GM13977 (cell line): ENCODE results near the gene TMEM229B.

Source experiments
- DNase-seq: peaks from one replicate; pipeline ENCODE4 v3.0.0; 2012; ENCODE audit warnings: low spot score
- in situ Hi-C: fragments of 300-500 bp; cut with MboI; formaldehyde crosslinking; loops from one replicate; pipeline ENCODE4 v1.12.0; 2022; ENCODE audit warnings: low sequenced_read_pairs, low pct_unique_long_range_greater_than_20kb, mixed read lengths, inconsistent platforms; ENCODE audit not compliant: unreplicated experiment
- TF ChIP-seq, protein P1 (sequence below): IDR thresholded peaks from 2 replicates; pipeline ENCODE4 v1.5.1; 2012; ENCODE audit warnings: mild to moderate bottlenecking, control low read depth; ENCODE audit not compliant: insufficient read depth; ENCODE audit errors: extremely low read depth, missing control alignments

The TMEM229B gene

DNA sequence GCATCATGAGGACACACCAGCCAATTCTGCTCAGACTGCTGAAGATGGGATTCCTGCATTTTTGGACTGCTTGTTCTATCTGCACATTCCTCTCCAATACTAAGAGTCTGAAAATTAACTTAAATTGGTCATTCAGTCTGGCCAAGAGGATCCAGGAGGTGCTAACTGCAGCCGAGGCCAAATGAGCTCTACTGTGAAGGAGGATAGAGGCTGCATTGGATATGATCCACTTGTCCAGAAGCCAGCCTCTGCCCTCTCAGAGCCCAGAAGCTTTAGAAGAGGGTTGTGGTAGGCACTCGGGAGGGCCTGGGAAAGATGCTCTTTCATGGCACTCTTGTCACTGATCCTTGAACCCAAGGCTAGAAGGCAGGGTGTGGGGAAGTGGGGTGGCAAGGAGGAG, 39.4 kb downstream of the TMEM229B start:
- in situ Hi-C loops = no loop called here
- TF ChIP-seq, protein P1, sequence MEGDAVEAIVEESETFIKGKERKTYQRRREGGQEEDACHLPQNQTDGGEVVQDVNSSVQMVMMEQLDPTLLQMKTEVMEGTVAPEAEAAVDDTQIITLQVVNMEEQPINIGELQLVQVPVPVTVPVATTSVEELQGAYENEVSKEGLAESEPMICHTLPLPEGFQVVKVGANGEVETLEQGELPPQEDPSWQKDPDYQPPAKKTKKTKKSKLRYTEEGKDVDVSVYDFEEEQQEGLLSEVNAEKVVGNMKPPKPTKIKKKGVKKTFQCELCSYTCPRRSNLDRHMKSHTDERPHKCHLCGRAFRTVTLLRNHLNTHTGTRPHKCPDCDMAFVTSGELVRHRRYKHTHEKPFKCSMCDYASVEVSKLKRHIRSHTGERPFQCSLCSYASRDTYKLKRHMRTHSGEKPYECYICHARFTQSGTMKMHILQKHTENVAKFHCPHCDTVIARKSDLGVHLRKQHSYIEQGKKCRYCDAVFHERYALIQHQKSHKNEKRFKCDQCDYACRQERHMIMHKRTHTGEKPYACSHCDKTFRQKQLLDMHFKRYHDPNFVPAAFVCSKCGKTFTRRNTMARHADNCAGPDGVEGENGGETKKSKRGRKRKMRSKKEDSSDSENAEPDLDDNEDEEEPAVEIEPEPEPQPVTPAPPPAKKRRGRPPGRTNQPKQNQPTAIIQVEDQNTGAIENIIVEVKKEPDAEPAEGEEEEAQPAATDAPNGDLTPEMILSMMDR = no peak

DNA sequence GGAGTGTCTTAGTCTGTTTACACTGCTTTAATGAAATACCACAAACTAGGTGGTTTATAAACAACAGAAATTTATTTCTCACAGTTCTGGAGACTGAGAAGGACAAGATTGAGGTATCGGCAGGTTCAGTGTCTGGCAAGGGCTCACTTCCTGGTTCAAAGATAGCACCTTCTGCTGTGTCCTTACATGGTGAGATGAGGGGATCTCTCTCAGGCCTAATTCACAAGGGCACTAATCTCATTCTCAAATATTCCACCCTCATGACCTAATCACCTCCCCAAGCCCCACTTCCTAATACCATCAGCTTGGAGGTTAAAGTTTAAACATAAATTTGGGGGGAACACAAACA, 41.5 kb downstream of the TMEM229B start:
- in situ Hi-C loops = no loop called here
- no peak for DNase-seq
- TF ChIP-seq, protein P1 = no peak

More for the DNA sequence above, 39.4 kb downstream of the TMEM229B start:
- DNase-seq = no peak

- in situ Hi-C loops = no loop called here
- DNase-seq = no peak
- TF ChIP-seq, protein P1 = no peak
Measured at GRCh38 chr14:67446371-67447032, 42.0 kb downstream of the TMEM229B start.

DNA sequence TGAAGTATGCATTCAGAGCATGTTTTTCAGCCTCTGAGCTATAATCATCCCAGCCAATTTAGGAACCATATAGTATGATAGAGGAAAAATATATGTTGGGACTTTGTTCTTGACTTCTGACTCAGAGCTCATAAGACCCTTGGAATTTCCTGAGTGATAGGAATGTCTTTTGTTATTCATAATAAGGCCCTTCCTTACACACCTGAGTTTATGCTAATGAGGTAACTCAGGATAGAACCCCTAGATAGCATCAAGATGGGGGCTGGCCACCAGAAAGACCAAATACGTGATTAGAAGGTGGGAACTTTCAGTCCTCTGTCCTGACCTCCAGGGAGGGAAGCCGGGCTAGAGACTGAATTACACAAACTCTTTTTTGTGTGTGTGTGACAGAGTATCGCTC, 44.1 kb downstream of the TMEM229B start:
- no peak for DNase-seq
- in situ Hi-C loops = no loop called here
- TF ChIP-seq, protein P1 = no peak

- no peak for DNase-seq
- TF ChIP-seq, protein P1 = no peak
- in situ Hi-C loops = no loop called here
Measured at GRCh38 chr14:67442139-67442906, 46.2 kb downstream of the TMEM229B start.

DNA sequence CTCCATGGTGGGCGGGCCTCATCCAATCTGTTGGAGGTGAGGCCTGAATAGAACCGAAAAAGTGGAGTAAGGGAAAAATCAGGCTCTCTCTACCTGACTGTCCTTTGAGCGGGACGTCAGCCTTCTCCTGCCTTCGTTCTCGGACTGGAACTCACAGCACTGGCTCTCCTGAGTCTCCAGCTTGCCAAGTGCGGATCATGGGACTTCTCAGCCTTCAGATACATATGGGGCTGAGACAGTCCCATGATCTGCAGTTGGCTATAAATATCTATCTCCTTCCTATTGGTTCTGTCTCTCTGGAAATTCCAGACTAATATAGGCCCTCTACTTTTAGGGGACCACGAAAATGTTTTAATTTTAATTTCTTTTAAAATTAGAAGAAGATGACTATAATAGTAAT, 46.8 kb downstream of the TMEM229B start:
- TF ChIP-seq, protein P1 = no peak
- DNase-seq = no peak
- in situ Hi-C loops = no loop called here
